ENCODE results near the gene TBC1D22B.

DNA sequence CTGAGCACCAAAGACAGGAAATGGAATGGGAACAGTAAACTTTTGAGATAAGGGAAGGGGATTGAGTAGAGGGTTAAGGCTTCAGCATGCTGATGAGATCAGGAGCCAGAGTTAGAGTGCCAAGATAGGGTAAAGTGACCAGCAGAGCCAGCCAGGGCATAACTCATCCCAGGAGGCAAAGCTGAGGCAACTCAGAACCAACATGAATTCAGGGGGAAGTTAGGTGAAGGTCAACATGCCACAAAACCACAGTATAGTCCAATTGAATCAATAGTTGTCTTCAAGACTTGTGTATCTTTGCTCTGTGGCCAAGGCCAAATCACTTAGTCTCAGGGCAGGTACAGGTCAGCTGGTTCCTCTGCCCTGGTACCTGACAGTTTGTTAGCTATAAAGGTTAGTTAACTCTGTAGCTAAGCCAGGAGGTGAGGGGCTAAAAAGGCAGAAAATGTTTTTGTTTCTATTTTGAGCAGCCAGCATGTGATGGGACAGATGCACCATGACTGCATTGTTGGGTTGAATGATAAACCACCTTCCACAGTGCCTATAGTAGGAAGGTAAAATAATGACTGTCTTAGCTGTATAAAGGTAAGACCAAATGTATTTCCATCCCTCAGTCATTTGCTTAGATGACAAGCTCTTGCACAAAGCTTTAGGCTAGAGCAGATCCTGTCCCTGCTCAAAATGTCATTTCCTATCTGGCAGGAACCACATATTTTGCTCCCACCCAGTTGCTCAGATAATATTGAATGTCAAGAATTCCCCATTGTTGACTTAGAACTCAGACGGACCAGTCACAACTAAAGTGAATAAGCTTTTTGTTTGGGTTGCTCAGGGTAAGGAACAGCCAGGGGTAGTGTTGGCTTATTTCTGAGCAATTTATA is 112.0 kb downstream of the TBC1D22B start:
- TF ChIP-seq CTCF (conservative IDR thresholded peaks at IDR 0.05; ENCODE audit: low read depth, low read length), result no peak
- TF ChIP-seq EZH2 (IDR thresholded peaks at IDR 0.05; ENCODE audit: borderline replicate concordance, low read depth, low read length, poor library complexity, severe bottlenecking), result no peak

Data from A673 (cell line).